ENCODE measurements around the gene UBE2Z.

- TF ChIP-seq CTCF (tag by site-specific recombination; IDR thresholded peaks at IDR 0.05) (no peak), ZBTB20 (tag by site-specific recombination; IDR thresholded peaks at IDR 0.05) (no peak), ZNF48 (tag by site-specific recombination; IDR thresholded peaks at IDR 0.05) (no peak), ZBTB26 (tag by site-specific recombination; optimal IDR thresholded peaks at IDR 0.05) (no peak), ZNF629 (tag by site-specific recombination; IDR thresholded peaks at IDR 0.05) (no peak), SALL2 (tag by site-specific recombination; IDR thresholded peaks at IDR 0.05; ENCODE audit: borderline replicate concordance) (no peak), ZNF274 (IDR thresholded peaks at IDR 0.05; ENCODE audit: low read length) (no peak), ZNF274 (tag by site-specific recombination; IDR thresholded peaks at IDR 0.05; ENCODE audit: borderline replicate concordance) (no peak), ZNF600 (tag by site-specific recombination; IDR thresholded peaks at IDR 0.05) (no peak), ZNF529 (tag by site-specific recombination; IDR thresholded peaks at IDR 0.05; ENCODE audit: insufficient replicate concordance) (no peak), ZNF596 (tag by site-specific recombination; IDR thresholded peaks at IDR 0.05) (no peak)
These were observed 20.9 kb downstream of the UBE2Z start for GRCh38 chr17:48928876-48929811.

All from HEK293 (cell line).